SHP77 treated with DMSO at 0.1 percent for 48 hours (cell line): ENCODE measurements around the gene ZNG1B.
"Not testable (repeated sequence)": the region's sequence is repeated elsewhere in the genome, so short reads cannot be mapped to it uniquely, and the experiment has no call there.

Experiments used
- DNase-seq: peaks from one replicate; lab custom pipeline; 2025; lab: John Stamatoyannopoulos, UW

Gene ZNG1B

GRCh38 chr2:113437508-113438465 lies at the start of gene ZNG1B:
Gene ZNG1B (plus strand): TSS chr2:113437691. CDS start chr2:113437869, 178 bp downstream.
- DNase-seq: not testable (repeated sequence)

- DNase-seq: no peak
Observed at GRCh38 chr2:113390124-113390849, 47.2 kb upstream of the ZNG1B start.

- no peak for DNase-seq
Observed at GRCh38 chr2:113391073-113391472, 46.4 kb upstream of the ZNG1B start.

GRCh38 chr2:113406114-113406513 lies 31.4 kb upstream of the ZNG1B start:
- no peak for DNase-seq

- no peak for DNase-seq
Observed at GRCh38 chr2:113407446-113408099, 29.9 kb upstream of the ZNG1B start.

GRCh38 chr2:113411725-113412352 lies 25.7 kb upstream of the ZNG1B start:
- DNase-seq: not testable (repeated sequence)

GRCh38 chr2:113412774-113413173 lies 24.7 kb upstream of the ZNG1B start:
- not testable (repeated sequence) for DNase-seq

- DNase-seq: not testable (repeated sequence)
Observed at GRCh38 chr2:113431773-113432172, 5.7 kb upstream of the ZNG1B start.

- DNase-seq: not testable (repeated sequence)
Observed at GRCh38 chr2:113433468-113433867, 4.0 kb upstream of the ZNG1B start.

- DNase-seq: not testable (repeated sequence)
Observed at GRCh38 chr2:113465770-113466169, 28.3 kb downstream of the ZNG1B start.

GRCh38 chr2:113476688-113477368 lies 39.3 kb downstream of the ZNG1B start:
- DNase-seq: not testable (repeated sequence)

GRCh38 chr2:113496527-113496926 lies 59.0 kb downstream of the ZNG1B start:
- DNase-seq: not testable (repeated sequence)

- DNase-seq: not testable (repeated sequence)
Observed at GRCh38 chr2:113498365-113498764, 60.9 kb downstream of the ZNG1B start, which contains the start of gene FOXD4L1. Gene FOXD4L1 (plus strand): TSS chr2:113498665. CDS start chr2:113499257, 592 bp downstream.

- DNase-seq: not testable (repeated sequence)
Observed at GRCh38 chr2:113499019-113499885, 61.8 kb downstream of the ZNG1B start.

- DNase-seq: not testable (repeated sequence)
Observed at GRCh38 chr2:113499886-113500722, 62.6 kb downstream of the ZNG1B start.

- not testable (repeated sequence) for DNase-seq
Observed at GRCh38 chr2:113500723-113501038, 63.2 kb downstream of the ZNG1B start.

GRCh38 chr2:113502216-113503093 lies 65.0 kb downstream of the ZNG1B start:
- not testable (repeated sequence) for DNase-seq
